OCI-LY7 (cell line): ENCODE measurements around the gene GP2. TPM values are rescaled to one million over a fixed set of nuclear protein-coding genes. Genes with fewer than 3 reads are reported as not detected.
"Not testable (repeated sequence)": the region's sequence is repeated elsewhere in the genome, so short reads cannot be mapped to it uniquely, and the experiment has no call there.

Source experiments
- BruUV-seq: library from RNA; stranded (reverse); fragments of 400-500 nt; replicated peaks from 2 replicates; lab custom pipeline; 2021; lab: Mats Ljungman, UMichigan
- CTCF ChIA-PET: fragments of 300-600 bp; sonication (Branson Sonifier 250); formaldehyde crosslinking; loops from one replicate; lab custom pipeline; 2022; ENCODE audit warnings: antibody characterized with exemption; ENCODE audit not compliant: unreplicated experiment; lab: Charles Lee
- POLR2A ChIA-PET: fragments of 300-600 bp; sonication (Branson Sonifier 250); formaldehyde crosslinking; loops from one replicate; lab custom pipeline; 2022; ENCODE audit warnings: antibody characterized with exemption; lab: Charles Lee
- DNase-seq: peaks from one replicate; pipeline ENCODE4 v3.0.0-alpha.2; 2015; ENCODE audit warnings: low spot score
- H2AFZ ChIP-seq: fragments of 200-600 bp; sonication (generic), shearing (Covaris generic); 2 replicates; pipeline ENCODE4 v1.6.1; 2014; ENCODE audit warnings: mild to moderate bottlenecking, antibody characterized with exemption, low read length, moderate library complexity
- H3K27ac ChIP-seq: fragments of 200-600 bp; sonication (generic); 2 replicates; pipeline ENCODE4 v1.5.1; 2014; ENCODE audit warnings: mixed run types, low read depth, mild to moderate bottlenecking, moderate library complexity, low read length, inconsistent platforms; ENCODE audit not compliant: poor library complexity, severe bottlenecking
- H3K36me3 ChIP-seq: fragments of 200-600 bp; sonication (generic); 2 replicates; pipeline ENCODE4 v1.6.1; 2014; ENCODE audit warnings: mild to moderate bottlenecking, antibody characterized with exemption, low read length, moderate library complexity, mixed read lengths; ENCODE audit not compliant: insufficient read depth
- H3K4me1 ChIP-seq: fragments of 200-600 bp; sonication (generic); 2 replicates; pipeline ENCODE4 v1.5.1; 2014; ENCODE audit warnings: mild to moderate bottlenecking, low read length; ENCODE audit not compliant: insufficient read depth, poor library complexity, severe bottlenecking
- H3K4me2 ChIP-seq: fragments of 200-600 bp; sonication (generic); 2 replicates; pipeline ENCODE4 v1.6.1; 2014; ENCODE audit warnings: mild to moderate bottlenecking, low read length
- H3K4me3 ChIP-seq: fragments of 200-600 bp; sonication (generic); 2 replicates; pipeline ENCODE4 v1.5.1; 2014; ENCODE audit warnings: mild to moderate bottlenecking, low read depth, low read length; ENCODE audit not compliant: poor library complexity, severe bottlenecking
- H3K79me2 ChIP-seq: fragments of 200-600 bp; sonication (generic); 2 replicates; pipeline ENCODE4 v1.6.1; 2016; ENCODE audit warnings: low read depth, mild to moderate bottlenecking, low read length, moderate library complexity, mixed read lengths; ENCODE audit not compliant: insufficient read depth
- H3K9me2 ChIP-seq: fragments of 200-600 bp; sonication (generic); 2 replicates; pipeline ENCODE4 v1.6.1; 2016; ENCODE audit warnings: mild to moderate bottlenecking, low read length, mixed read lengths; ENCODE audit not compliant: insufficient read depth
- H3K9me3 ChIP-seq: fragments of 200-600 bp; sonication (generic); 2 replicates; pipeline ENCODE4 v1.6.1; 2014; ENCODE audit warnings: mild to moderate bottlenecking, mixed run types, low read length, mixed read lengths
- H4K20me1 ChIP-seq: fragments of 200-600 bp; sonication (generic); 2 replicates; pipeline ENCODE4 v1.6.1; 2014; ENCODE audit warnings: mild to moderate bottlenecking, antibody characterized with exemption, low read length, moderate library complexity, mixed read lengths; ENCODE audit not compliant: insufficient read depth
- EZH2phosphoT487 ChIP-seq: fragments of 200-600 bp; sonication (generic); IDR thresholded peaks from 2 replicates; pipeline ENCODE4 v1.6.1; 2018; ENCODE audit warnings: low read depth, borderline replicate concordance, mild to moderate bottlenecking, mixed run types, antibody characterized with exemption, low read length, moderate library complexity, mixed read lengths
- intact Hi-C: fragments of 100-400 bp; cut with micrococcal nuclease; formaldehyde crosslinking; loops from one replicate; pipeline ENCODE4 v1.10.0; 2022; ENCODE audit not compliant: unreplicated experiment
- total RNA-seq, 2 experiments: library from RNA; depleted of rRNA in 1 of 2; stranded (reverse); fragments of >200 nt in 1 of 2; shearing (Covaris generic) in 1 of 2; gene quantifications; 2 replicates each; pipeline ENCODE4 v1.2.3, GENCODE V29; 2014 to 2022
- TF ChIP-seq, protein P1 (sequence below): fragments of 200-600 bp; sonication (generic); conservative IDR thresholded peaks from 2 replicates; pipeline ENCODE4 v1.5.1; 2014; ENCODE audit warnings: mild to moderate bottlenecking, antibody characterized with exemption, low read length, moderate library complexity, mixed read lengths

The GP2 gene
- total RNA-seq, 2 experiments from 2014 or later: not detected

DNA sequence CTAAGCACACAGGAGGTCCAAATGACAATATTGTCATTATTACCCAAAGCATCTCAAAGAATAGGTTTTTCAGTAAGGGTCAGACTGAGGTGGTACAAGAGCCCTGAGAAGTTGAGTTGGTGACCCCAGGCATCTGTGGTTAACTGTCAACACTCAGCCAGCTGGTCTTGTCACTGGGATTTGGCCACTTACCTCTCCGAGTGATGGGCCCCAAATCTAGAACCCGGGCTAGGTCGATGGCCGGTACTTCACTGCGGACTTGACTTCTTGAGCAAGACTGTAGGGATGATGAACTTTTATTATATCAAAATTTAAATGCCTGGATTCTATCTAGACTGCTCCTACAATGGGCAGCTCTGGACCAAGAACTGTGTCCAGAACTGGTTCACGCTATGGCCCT, 11.5 kb downstream of the GP2 start:
- no TSS peak for BruUV-seq
- H3K79me2 ChIP-seq: no peaks in the 10 kb centered on the region
- CTCF ChIA-PET: no interaction called here
- H3K4me2 ChIP-seq: no peak overlapping the region
- H3K36me3 ChIP-seq: no peaks in the 10 kb centered on the region
- no peak overlapping the region for H3K27ac ChIP-seq
- H2AFZ ChIP-seq: no peak overlapping the region
- H4K20me1 ChIP-seq: no peaks in the 10 kb centered on the region
- POLR2A ChIA-PET: no interaction called here
- no peaks in the 10 kb centered on the region for H3K9me2 ChIP-seq
- no peak for DNase-seq
- intact Hi-C loops: no loop called here
- H3K9me3 ChIP-seq: no peaks in the 10 kb centered on the region
- TF ChIP-seq, protein P1, sequence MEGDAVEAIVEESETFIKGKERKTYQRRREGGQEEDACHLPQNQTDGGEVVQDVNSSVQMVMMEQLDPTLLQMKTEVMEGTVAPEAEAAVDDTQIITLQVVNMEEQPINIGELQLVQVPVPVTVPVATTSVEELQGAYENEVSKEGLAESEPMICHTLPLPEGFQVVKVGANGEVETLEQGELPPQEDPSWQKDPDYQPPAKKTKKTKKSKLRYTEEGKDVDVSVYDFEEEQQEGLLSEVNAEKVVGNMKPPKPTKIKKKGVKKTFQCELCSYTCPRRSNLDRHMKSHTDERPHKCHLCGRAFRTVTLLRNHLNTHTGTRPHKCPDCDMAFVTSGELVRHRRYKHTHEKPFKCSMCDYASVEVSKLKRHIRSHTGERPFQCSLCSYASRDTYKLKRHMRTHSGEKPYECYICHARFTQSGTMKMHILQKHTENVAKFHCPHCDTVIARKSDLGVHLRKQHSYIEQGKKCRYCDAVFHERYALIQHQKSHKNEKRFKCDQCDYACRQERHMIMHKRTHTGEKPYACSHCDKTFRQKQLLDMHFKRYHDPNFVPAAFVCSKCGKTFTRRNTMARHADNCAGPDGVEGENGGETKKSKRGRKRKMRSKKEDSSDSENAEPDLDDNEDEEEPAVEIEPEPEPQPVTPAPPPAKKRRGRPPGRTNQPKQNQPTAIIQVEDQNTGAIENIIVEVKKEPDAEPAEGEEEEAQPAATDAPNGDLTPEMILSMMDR: no peak
- no peak for TF ChIP-seq EZH2phosphoT487
- no peak overlapping the region for H3K4me3 ChIP-seq
- no peaks in the 10 kb centered on the region for H3K4me1 ChIP-seq

DNA sequence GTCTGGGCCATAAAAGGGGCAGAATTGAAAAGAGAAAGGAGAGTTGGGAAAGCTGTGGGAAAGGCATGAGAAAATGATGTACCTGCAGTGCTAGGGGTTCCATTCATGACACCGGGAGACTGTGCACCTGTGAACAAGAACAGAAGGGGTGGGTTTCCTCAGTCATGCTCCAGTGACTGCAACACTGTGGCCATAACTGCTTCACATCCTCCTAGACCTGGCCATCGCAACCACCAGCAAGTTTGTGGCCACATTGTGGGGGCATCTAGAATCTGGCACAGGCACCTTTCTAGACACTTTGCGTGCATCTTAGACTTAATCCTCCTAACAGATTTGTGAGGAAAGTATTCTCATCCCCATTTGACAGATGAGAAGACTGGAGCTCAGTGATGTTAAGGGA, 12.7 kb downstream of the GP2 start:
- Histone ChIP-seq H3K36me3 (no peaks in the 10 kb centered on the region), H3K4me3 (no peak overlapping the region), H4K20me1 (no peaks in the 10 kb centered on the region), H3K4me2 (no peak overlapping the region), H2AFZ (no peak overlapping the region), H3K79me2 (no peaks in the 10 kb centered on the region), H3K9me2 (no peaks in the 10 kb centered on the region), H3K4me1 (no peaks in the 10 kb centered on the region), H3K9me3 (no peaks in the 10 kb centered on the region), H3K27ac (no peak overlapping the region)
- BruUV-seq: no TSS peak
- CTCF ChIA-PET: no interaction called here
- no peak for DNase-seq
- TF ChIP-seq, protein P1: no peak
- TF ChIP-seq EZH2phosphoT487: no peak
- intact Hi-C loops: no loop called here
- POLR2A ChIA-PET: no interaction called here

DNA sequence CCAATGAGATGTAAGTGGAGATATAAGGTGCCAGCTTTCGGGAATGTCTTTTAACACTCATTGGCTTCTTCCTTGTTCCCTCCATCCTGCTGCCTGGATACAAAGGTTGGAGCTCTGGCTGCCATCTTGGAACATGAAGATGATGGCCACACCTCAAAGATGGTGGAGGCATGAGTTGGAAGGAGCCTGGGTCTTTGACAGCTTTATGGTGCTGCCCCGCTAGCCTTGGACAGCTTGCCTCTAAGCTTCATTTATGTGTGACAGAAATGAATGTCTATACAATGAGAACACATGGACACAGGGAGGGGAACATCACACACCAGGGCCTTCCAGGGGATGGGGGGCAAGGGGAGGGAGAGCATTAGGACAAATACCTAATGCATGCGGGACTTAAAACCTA, 13.6 kb downstream of the GP2 start:
- Histone ChIP-seq H4K20me1 (no peaks in the 10 kb centered on the region), H3K4me3 (no peak overlapping the region), H3K79me2 (no peaks in the 10 kb centered on the region), H3K9me2 (no peaks in the 10 kb centered on the region), H3K4me1 (no peaks in the 10 kb centered on the region), H3K9me3 (no peaks in the 10 kb centered on the region), H3K36me3 (no peaks in the 10 kb centered on the region), H3K4me2 (no peak overlapping the region), H2AFZ (no peak overlapping the region), H3K27ac (no peak overlapping the region)
- BruUV-seq: no TSS peak
- CTCF ChIA-PET: no interaction called here
- no peak for DNase-seq
- intact Hi-C loops: no loop called here
- POLR2A ChIA-PET: no interaction called here
- TF ChIP-seq EZH2phosphoT487: no peak
- TF ChIP-seq, protein P1: no peak

DNA sequence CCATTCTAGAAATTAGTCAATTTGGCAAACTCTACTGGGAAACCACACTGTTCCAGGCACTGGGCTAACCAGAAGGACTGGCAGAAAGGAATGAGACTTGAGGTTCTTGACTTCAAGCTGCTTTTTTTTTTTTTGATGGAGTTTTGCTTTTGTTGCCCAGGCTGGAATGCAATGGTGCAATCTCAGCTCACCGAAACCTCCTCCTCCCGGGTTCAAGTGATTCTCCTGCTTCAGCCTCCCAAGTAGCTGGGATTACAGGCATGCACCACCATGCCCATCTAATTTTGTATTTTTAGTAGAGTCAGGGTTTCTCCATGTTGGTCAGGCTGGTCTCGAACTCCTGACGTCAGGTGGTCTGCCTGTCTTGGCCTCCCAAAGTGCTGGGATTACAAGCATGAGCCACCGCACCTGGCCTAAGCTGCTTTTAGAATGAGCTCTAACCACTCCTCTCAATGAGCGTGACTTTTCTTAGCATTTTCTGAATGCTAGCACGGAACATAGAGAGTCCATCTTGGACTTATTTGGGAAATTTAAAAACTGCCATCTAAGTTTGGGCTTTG, 14.7 kb downstream of the GP2 start:
- H4K20me1 ChIP-seq, H3K9me2 ChIP-seq, DNase-seq, intact Hi-C loops, H3K27ac ChIP-seq, BruUV-seq, H3K4me1 ChIP-seq, H2AFZ ChIP-seq, H3K36me3 ChIP-seq, CTCF ChIA-PET, H3K4me3 ChIP-seq, H3K4me2 ChIP-seq, H3K9me3 ChIP-seq, H3K79me2 ChIP-seq: not testable (repeated sequence)
- POLR2A ChIA-PET: interaction anchor here (0.5 to 0.6 kb wide), 2 partner anchors 76 to 359 kb away, joined by 3 read pairs; no protein-coding TSS in a partner anchor
